Endothelial cell of umbilical vein (primary cell): Measurements from ENCODE around the gene METTL1.
A peak's percentile ranks its signal among the peaks of the same experiment; 100 is the strongest.

ENCODE experiments used
- CTCF ChIP-seq, 2 donors: IDR thresholded peaks; 1 replicate in 1 of 2; 2 replicates in 1 of 2; pipeline ENCODE4 v1.5.1; 2011; ENCODE audit warnings: low read length in 2 of 2, mild to moderate bottlenecking in 2 of 2, moderate library complexity in 2 of 2, control low read depth in 1 of 2, inconsistent platforms in 1 of 2, low read depth in 1 of 2; ENCODE audit not compliant: insufficient read depth in 1 of 2; ENCODE audit errors: extremely low read depth in 1 of 2
- EZH2 ChIP-seq: IDR thresholded peaks from 2 replicates; pipeline ENCODE4 v1.6.1; 2012; ENCODE audit warnings: borderline replicate concordance, low read depth, mild to moderate bottlenecking, moderate library complexity, low read length, inconsistent platforms; ENCODE audit not compliant: severe bottlenecking
- POLR2A ChIP-seq: IDR thresholded peaks from 2 replicates; pipeline ENCODE4 v1.6.1; 2012; ENCODE audit warnings: low read depth, mild to moderate bottlenecking, control low read depth, low read length
- POLR2AphosphoS5 ChIP-seq: IDR thresholded peaks from 2 replicates; pipeline ENCODE4 v1.6.1; 2012; ENCODE audit warnings: low read depth, mild to moderate bottlenecking, control low read depth, low read length, moderate library complexity; ENCODE audit not compliant: insufficient read depth

- TF ChIP-seq POLR2A (no peak), POLR2AphosphoS5 (no peak), EZH2 (peak; percentile 47), CTCF (IDR thresholded peaks at IDR 0.05; ENCODE audit: extremely low read depth in 1 of 2, insufficient read depth in 1 of 2, low read depth in 1 of 2, low read length in 2 of 2) (peak; percentile 70 to 84)
These were observed 15.2 kb downstream of the METTL1 start for GRCh38 chr12:57756406-57757341.
